Measurements from ENCODE around the gene FAM167B. TPM values are rescaled to one million over a fixed set of nuclear protein-coding genes. Genes with fewer than 3 reads are reported as not detected.

FAM167B gene
- total RNA-seq, 3 donors from 2014 or later (not counting 1 experiment from before 2014, with no cell fraction given): 0.54 to 1.3 (median 0.80) TPM

DNA sequence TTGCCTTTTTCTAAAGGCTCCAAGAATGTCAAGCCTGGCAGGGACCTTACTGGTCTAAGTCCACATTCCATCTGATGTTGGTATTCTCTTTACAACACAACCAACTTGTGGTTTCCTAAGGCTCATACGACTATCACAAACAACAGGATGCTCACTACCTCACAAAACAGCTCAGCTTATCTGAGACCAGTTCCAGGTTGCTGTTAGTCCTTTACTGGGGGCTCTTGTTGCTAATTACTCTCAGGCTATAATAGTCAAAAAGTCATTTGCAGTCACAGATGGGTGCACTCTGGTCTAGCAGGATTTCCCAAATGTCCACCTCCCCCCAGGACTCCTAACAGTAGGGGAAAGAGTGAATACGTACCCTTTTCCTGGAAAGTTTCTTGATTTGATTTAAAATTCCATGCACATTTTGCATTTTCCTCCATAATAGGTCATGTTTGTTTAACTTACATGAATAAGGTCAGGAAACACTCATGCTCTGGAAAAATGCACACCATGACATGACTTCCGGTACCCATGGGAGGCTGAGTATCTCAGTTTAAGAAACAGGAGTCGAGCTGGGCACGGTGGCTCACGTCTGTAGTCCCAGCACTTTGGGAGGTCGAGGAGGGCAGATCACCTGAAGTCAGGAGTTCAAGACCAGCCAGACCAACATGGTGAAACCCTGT, 20.0 kb downstream of the FAM167B start:
- WGBS (ENCODE audit: insufficient coverage): 76% methylated on average over 6 of the region's 7 CpGs
- Histone ChIP-seq H3K27ac (ENCODE audit: low read length) (no peak overlapping the region), H3K27me3 (ENCODE audit: control insufficient read depth, insufficient read depth, low read length) (no peaks in the 10 kb centered on the region), H3K36me3 (ENCODE audit: control insufficient read depth, insufficient read depth, low read length) (peaks cover 13% of the 10 kb centered on the region), H3K4me3 (ENCODE audit: low read length) (no peak overlapping the region), H3K9me3 (ENCODE audit: control insufficient read depth, insufficient read depth, low read length) (no peaks in the 10 kb centered on the region), H3K4me1 (ENCODE audit: control insufficient read depth, insufficient read depth, low read length) (peaks cover 60% of the 10 kb centered on the region)
- peak in 1 of 3 donors; percentile 44 for ATAC-seq
- TF ChIP-seq, protein P1, sequence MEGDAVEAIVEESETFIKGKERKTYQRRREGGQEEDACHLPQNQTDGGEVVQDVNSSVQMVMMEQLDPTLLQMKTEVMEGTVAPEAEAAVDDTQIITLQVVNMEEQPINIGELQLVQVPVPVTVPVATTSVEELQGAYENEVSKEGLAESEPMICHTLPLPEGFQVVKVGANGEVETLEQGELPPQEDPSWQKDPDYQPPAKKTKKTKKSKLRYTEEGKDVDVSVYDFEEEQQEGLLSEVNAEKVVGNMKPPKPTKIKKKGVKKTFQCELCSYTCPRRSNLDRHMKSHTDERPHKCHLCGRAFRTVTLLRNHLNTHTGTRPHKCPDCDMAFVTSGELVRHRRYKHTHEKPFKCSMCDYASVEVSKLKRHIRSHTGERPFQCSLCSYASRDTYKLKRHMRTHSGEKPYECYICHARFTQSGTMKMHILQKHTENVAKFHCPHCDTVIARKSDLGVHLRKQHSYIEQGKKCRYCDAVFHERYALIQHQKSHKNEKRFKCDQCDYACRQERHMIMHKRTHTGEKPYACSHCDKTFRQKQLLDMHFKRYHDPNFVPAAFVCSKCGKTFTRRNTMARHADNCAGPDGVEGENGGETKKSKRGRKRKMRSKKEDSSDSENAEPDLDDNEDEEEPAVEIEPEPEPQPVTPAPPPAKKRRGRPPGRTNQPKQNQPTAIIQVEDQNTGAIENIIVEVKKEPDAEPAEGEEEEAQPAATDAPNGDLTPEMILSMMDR (IDR thresholded peaks at IDR 0.05): no peak
- DNase-seq: peak in 1 of 2 donors; percentile 61
- no peaks in the 10 kb centered on the region for H3K36me3 Mint-ChIP-seq
- intact Hi-C loops (cut with micrococcal nuclease): no loop called here
- peaks cover 32 to 48% of the 10 kb centered on the region in 2 donors for H3K4me1 Mint-ChIP-seq
- peak overlapping the region; percentile 82 to 83 for H3K27ac Mint-ChIP-seq
- H3K27me3 Mint-ChIP-seq (ENCODE audit: low read depth in 2 of 2): no peaks in the 10 kb centered on the region
- peak overlapping the region; percentile 76 for H3K4me3 Mint-ChIP-seq
- no peaks in the 10 kb centered on the region for H3K9me3 Mint-ChIP-seq

DNA sequence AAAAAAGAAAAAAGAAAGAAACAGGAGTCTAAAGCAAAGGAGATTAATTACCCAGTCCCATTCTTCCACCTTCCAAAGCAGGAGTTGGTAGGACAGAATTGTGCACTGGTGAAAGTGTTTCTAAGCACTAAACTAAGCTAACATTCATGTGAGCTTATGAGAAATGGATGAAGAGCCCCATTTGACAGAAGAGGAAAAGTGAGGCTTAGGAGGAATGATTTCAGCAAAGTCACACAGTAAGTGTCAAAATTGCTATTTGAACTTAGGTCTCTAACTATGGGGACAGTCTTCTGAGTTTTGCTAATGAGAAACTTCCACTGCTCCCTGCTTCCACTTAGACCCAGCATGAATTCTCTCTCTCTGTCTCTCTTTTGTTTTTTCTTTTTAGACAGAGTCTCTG, 22.7 kb downstream of the FAM167B start:
- no peak overlapping the region for H3K27ac ChIP-seq (ENCODE audit: low read length)
- Mint-ChIP-seq H3K4me1 (peaks cover 48 to 65% of the 10 kb centered on the region in 2 donors), H3K9me3 (no peaks in the 10 kb centered on the region), H3K27me3 (ENCODE audit: low read depth in 2 of 2) (no peaks in the 10 kb centered on the region), H3K27ac (peak overlapping the region; percentile 33 to 61), H3K4me3 (no peak overlapping the region), H3K36me3 (no peaks in the 10 kb centered on the region)
- TF ChIP-seq, protein P1 (IDR thresholded peaks at IDR 0.05): no peak
- no peaks in the 10 kb centered on the region for H3K27me3 ChIP-seq (ENCODE audit: control insufficient read depth, insufficient read depth, low read length)
- no peak overlapping the region for H3K4me3 ChIP-seq (ENCODE audit: low read length)
- no peak for ATAC-seq
- no peaks in the 10 kb centered on the region for H3K9me3 ChIP-seq (ENCODE audit: control insufficient read depth, insufficient read depth, low read length)
- H3K36me3 ChIP-seq (ENCODE audit: control insufficient read depth, insufficient read depth, low read length): peaks cover 11% of the 10 kb centered on the region
- no peak for DNase-seq
- peaks cover 70% of the 10 kb centered on the region for H3K4me1 ChIP-seq (ENCODE audit: control insufficient read depth, insufficient read depth, low read length)
- intact Hi-C loops (cut with micrococcal nuclease): no loop called here

DNA sequence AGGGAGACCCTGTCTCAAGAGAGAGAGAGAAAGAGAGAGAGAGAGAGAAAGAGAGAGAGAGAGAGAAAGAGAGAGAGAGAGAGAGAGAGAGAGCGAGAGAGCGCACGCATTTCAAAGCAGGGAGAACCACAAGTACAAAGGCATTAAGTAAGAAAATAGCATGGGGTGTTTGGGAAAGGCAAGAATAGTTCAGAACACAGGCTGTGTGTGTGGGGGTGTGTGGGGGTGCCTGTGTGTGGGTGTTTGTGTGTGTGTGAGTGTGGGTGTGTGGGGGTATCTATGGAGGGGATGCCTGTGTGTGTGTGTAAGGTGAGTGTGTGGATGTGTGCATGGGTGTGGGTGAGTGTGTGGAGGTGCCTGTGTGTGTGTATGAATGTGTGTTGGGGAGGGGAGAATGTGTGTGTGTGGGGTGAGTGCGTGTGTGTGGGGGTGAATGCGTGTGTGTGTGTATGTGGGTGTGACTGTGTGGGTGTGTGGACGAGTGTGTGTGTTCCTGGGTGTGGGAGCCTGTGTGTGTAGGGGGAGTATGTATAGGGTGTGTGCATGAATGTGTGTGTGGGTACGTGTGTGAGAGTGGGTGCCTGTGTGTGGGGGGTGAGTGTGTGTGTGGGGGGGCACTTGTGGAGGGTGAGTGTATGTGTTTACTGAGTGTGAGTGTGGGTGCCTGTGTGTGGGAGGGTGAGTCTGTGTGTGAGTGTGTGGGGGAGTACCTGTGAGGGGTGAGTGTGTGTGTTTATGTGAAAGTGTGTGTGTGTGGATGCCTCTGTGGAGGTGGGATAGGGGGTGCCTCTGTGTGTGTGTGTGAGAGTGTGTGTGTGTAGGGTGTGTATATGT, 25.8 kb downstream of the FAM167B start:
- intact Hi-C loops (cut with micrococcal nuclease): no loop called here
- Histone ChIP-seq H3K27ac (ENCODE audit: low read length) (peak overlapping the region; percentile 52), H3K27me3 (ENCODE audit: control insufficient read depth, insufficient read depth, low read length) (no peaks in the 10 kb centered on the region), H3K36me3 (ENCODE audit: control insufficient read depth, insufficient read depth, low read length) (peaks cover 37% of the 10 kb centered on the region), H3K4me1 (ENCODE audit: control insufficient read depth, insufficient read depth, low read length) (peaks cover 53% of the 10 kb centered on the region), H3K9me3 (ENCODE audit: control insufficient read depth, insufficient read depth, low read length) (no peaks in the 10 kb centered on the region), H3K4me3 (ENCODE audit: low read length) (no peak overlapping the region)
- Mint-ChIP-seq H3K4me1 (peaks cover 32 to 49% of the 10 kb centered on the region in 2 donors), H3K36me3 (no peaks in the 10 kb centered on the region), H3K4me3 (peak overlapping the region; percentile 68), H3K27ac (peak overlapping the region; percentile 90 to 91), H3K9me3 (no peaks in the 10 kb centered on the region), H3K27me3 (ENCODE audit: low read depth in 2 of 2) (no peaks in the 10 kb centered on the region)
- TF ChIP-seq, protein P1 (IDR thresholded peaks at IDR 0.05): no peak
- DNase-seq: peak in 1 of 2 donors; percentile 62
- ATAC-seq: peak; percentile 5 to 36 (median 10)
- WGBS (ENCODE audit: insufficient coverage): 33% methylated on average over 7 of the region's 7 CpGs
